ENCODE measurements around the gene KRT222.

KRT222 gene

GRCh38 chr17:40612599-40613244 lies 52.3 kb downstream of the KRT222 start:
- no peaks in the 10 kb centered on the region for H3K9me3 ChIP-seq (ENCODE audit: control insufficient read depth, low read length)
- no peak overlapping the region for H3K9ac ChIP-seq (ENCODE audit: low read length)
- no peaks in the 10 kb centered on the region for H3K36me3 ChIP-seq (ENCODE audit: control insufficient read depth, insufficient read depth, low read length)
- H3K4me3 ChIP-seq (ENCODE audit: low read length), result no peak overlapping the region
- H3K27me3 ChIP-seq (ENCODE audit: control insufficient read depth, insufficient read depth, low read length), result peaks cover 2% of the 10 kb centered on the region
- H3K4me1 ChIP-seq (ENCODE audit: control insufficient read depth, insufficient read depth, low read length), result no peaks in the 10 kb centered on the region

- no peaks in the 10 kb centered on the region for H3K4me1 ChIP-seq (ENCODE audit: control insufficient read depth, insufficient read depth, low read length)
- no peaks in the 10 kb centered on the region for H3K36me3 ChIP-seq (ENCODE audit: control insufficient read depth, insufficient read depth, low read length)
- H3K27me3 ChIP-seq (ENCODE audit: control insufficient read depth, insufficient read depth, low read length), result peaks cover 2% of the 10 kb centered on the region
- no peak overlapping the region for H3K4me3 ChIP-seq (ENCODE audit: low read length)
- no peaks in the 10 kb centered on the region for H3K9me3 ChIP-seq (ENCODE audit: control insufficient read depth, low read length)
- H3K9ac ChIP-seq (ENCODE audit: low read length), result no peak overlapping the region
Observed at GRCh38 chr17:40611840-40612474, 53.0 kb downstream of the KRT222 start.

- Histone ChIP-seq H3K9ac (ENCODE audit: low read length) (no peak overlapping the region), H3K36me3 (ENCODE audit: control insufficient read depth, insufficient read depth, low read length) (no peaks in the 10 kb centered on the region), H3K4me1 (ENCODE audit: control insufficient read depth, insufficient read depth, low read length) (no peaks in the 10 kb centered on the region), H3K9me3 (ENCODE audit: control insufficient read depth, low read length) (no peaks in the 10 kb centered on the region), H3K4me3 (ENCODE audit: low read length) (no peak overlapping the region), H3K27me3 (ENCODE audit: control insufficient read depth, insufficient read depth, low read length) (peaks cover 2% of the 10 kb centered on the region)
Observed at GRCh38 chr17:40610359-40610758, 54.6 kb downstream of the KRT222 start.

- Histone ChIP-seq H3K4me1 (ENCODE audit: control insufficient read depth, insufficient read depth, low read length) (no peaks in the 10 kb centered on the region), H3K36me3 (ENCODE audit: control insufficient read depth, insufficient read depth, low read length) (no peaks in the 10 kb centered on the region), H3K9me3 (ENCODE audit: control insufficient read depth, low read length) (no peaks in the 10 kb centered on the region), H3K27me3 (ENCODE audit: control insufficient read depth, insufficient read depth, low read length) (peaks cover 1% of the 10 kb centered on the region), H3K9ac (ENCODE audit: low read length) (no peak overlapping the region), H3K4me3 (ENCODE audit: low read length) (no peak overlapping the region)
Observed at GRCh38 chr17:40608061-40608581, 56.9 kb downstream of the KRT222 start.

GRCh38 chr17:40607641-40608040 lies 57.3 kb downstream of the KRT222 start:
- Histone ChIP-seq H3K9me3 (ENCODE audit: control insufficient read depth, low read length) (no peaks in the 10 kb centered on the region), H3K4me3 (ENCODE audit: low read length) (no peak overlapping the region), H3K9ac (ENCODE audit: low read length) (no peak overlapping the region), H3K36me3 (ENCODE audit: control insufficient read depth, insufficient read depth, low read length) (no peaks in the 10 kb centered on the region), H3K4me1 (ENCODE audit: control insufficient read depth, insufficient read depth, low read length) (no peaks in the 10 kb centered on the region), H3K27me3 (ENCODE audit: control insufficient read depth, insufficient read depth, low read length) (no peaks in the 10 kb centered on the region)

GRCh38 chr17:40606548-40607353 lies 58.2 kb downstream of the KRT222 start:
- no peaks in the 10 kb centered on the region for H3K9me3 ChIP-seq (ENCODE audit: control insufficient read depth, low read length)
- H3K36me3 ChIP-seq (ENCODE audit: control insufficient read depth, insufficient read depth, low read length), result no peaks in the 10 kb centered on the region
- H3K4me3 ChIP-seq (ENCODE audit: low read length), result no peak overlapping the region
- no peaks in the 10 kb centered on the region for H3K4me1 ChIP-seq (ENCODE audit: control insufficient read depth, insufficient read depth, low read length)
- no peak overlapping the region for H3K9ac ChIP-seq (ENCODE audit: low read length)
- no peaks in the 10 kb centered on the region for H3K27me3 ChIP-seq (ENCODE audit: control insufficient read depth, insufficient read depth, low read length)

- H3K27me3 ChIP-seq (ENCODE audit: control insufficient read depth, insufficient read depth, low read length), result no peaks in the 10 kb centered on the region
- no peak overlapping the region for H3K9ac ChIP-seq (ENCODE audit: low read length)
- no peak overlapping the region for H3K4me3 ChIP-seq (ENCODE audit: low read length)
- H3K9me3 ChIP-seq (ENCODE audit: control insufficient read depth, low read length), result no peaks in the 10 kb centered on the region
- no peaks in the 10 kb centered on the region for H3K36me3 ChIP-seq (ENCODE audit: control insufficient read depth, insufficient read depth, low read length)
- H3K4me1 ChIP-seq (ENCODE audit: control insufficient read depth, insufficient read depth, low read length), result no peaks in the 10 kb centered on the region
Observed at GRCh38 chr17:40605306-40605705, 59.7 kb downstream of the KRT222 start.
